Fibroblast of mammary gland (primary cell): ENCODE results near the gene KIF16B.
"Not testable (repeated sequence)": the region's sequence is repeated elsewhere in the genome, so short reads cannot be mapped to it uniquely, and the experiment has no call there.

Source experiments
- DNase-seq: peaks from one replicate; pipeline ENCODE4 v3.0.0-alpha.2; 2010; ENCODE audit warnings: low read depth
- H3K4me3 ChIP-seq: 2 replicates; pipeline ENCODE4 v1.5.1; 2011; ENCODE audit warnings: low read depth, mild to moderate bottlenecking, low read length, moderate library complexity; ENCODE audit not compliant: control insufficient read depth
- TF ChIP-seq, protein P1 (sequence below): conservative IDR thresholded peaks from 2 replicates; pipeline ENCODE4 v1.5.1; 2011; ENCODE audit warnings: low read depth, low read length, inconsistent platforms; ENCODE audit not compliant: control insufficient read depth, insufficient read depth

Gene KIF16B

DNA sequence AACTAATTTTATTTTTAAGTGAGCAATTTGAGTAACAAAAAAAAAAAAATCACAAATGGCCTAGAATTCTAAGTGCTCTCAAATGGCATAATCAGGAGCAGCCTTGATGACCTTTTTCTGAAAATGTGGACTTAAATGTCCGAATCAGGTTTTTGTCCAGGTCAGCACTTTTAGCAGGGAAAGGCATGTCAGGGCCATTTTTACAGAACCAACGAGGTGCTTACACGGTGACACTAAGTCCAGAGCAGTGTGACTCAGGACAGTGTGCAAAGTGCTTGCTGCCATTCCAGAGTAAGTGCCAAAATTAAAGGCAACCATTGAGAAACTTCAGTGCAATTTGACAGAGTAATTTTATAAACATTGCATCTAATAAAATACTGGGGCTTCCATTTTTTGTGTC is 127.8 kb downstream of the KIF16B start:
- no peak for DNase-seq
- TF ChIP-seq, protein P1, sequence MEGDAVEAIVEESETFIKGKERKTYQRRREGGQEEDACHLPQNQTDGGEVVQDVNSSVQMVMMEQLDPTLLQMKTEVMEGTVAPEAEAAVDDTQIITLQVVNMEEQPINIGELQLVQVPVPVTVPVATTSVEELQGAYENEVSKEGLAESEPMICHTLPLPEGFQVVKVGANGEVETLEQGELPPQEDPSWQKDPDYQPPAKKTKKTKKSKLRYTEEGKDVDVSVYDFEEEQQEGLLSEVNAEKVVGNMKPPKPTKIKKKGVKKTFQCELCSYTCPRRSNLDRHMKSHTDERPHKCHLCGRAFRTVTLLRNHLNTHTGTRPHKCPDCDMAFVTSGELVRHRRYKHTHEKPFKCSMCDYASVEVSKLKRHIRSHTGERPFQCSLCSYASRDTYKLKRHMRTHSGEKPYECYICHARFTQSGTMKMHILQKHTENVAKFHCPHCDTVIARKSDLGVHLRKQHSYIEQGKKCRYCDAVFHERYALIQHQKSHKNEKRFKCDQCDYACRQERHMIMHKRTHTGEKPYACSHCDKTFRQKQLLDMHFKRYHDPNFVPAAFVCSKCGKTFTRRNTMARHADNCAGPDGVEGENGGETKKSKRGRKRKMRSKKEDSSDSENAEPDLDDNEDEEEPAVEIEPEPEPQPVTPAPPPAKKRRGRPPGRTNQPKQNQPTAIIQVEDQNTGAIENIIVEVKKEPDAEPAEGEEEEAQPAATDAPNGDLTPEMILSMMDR: no peak
- no peak overlapping the region for H3K4me3 ChIP-seq

DNA sequence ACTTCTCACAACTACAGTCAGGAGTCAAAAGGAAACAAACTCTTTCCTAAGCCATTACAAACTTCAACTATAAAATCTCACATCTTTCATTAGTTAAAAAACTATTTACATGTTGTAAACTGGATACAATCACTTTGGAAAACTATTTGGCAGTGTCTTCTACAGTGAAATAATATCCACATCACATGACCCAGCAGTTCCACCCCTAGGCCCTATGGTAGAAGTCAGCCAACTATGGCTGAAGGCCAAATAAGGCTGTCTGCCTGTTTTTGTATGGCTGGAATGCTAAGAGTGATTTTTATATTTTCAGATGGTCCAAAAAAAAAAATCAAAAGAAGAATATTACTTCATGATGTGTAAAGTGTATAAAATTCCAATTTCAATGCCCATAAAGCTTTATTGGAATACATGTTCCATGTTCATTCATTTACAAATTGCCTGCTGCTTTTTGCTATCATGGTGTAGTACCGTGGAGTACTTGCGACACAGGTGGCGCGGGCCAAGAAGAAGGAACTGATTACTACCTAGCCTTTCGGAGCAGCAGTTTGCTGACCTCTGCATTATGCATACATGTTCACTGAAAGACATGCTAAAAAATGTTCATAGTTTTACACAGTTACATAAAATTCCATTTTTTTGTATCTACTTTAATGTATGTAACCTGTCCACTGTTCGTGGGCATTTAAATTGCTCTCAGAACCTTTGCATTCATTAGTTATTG is 129.0 kb downstream of the KIF16B start:
- DNase-seq: peak; percentile 41
- TF ChIP-seq, protein P1: no peak
- H3K4me3 ChIP-seq: no peak overlapping the region

DNA sequence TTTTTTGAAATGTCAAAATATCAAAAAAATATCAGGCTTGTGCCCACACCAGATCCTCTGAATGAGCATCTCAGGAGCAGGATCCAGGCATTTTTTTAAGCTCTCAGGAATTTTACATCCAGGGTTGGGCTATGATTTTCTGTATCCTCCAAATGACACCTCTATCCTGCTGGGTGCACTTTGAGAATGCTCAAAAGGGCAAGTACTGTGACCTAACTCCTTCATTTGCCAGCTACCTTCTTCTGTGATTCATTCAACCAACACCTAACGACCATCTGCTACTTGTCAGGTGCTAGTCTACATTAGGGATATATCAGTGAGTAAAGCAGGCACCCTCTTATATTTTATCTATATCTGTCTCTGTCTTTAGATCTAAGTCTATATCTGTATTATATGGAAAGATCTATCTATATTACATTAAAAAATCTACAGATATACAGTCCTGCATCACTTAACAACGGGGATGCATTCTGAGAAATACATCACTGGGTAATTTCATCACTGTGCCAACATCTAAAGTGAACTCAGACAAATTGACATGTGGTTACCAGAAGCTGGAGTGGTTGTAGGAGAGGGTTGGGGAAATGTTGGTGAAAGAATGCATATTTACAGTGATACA is 131.6 kb downstream of the KIF16B start:
- TF ChIP-seq, protein P1: no peak
- no peak overlapping the region for H3K4me3 ChIP-seq
- no peak for DNase-seq

DNA sequence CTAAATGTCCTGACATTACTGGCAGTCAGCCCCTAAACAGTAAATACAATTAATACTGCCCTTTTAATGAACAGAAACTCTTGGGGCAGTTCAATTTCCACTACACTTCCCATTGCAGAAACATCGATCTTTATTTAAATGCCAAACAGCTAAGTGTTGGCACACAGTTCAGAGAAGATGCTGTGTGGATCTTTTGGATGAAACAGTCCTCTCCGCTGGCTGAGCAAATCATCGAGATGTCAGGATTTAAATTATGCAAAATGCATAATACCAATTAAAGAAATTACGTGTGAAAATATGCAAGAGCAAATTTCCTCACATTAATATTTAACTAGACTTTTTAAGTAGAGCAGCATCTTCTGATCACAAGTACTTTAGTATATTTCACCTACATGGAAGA is 132.6 kb downstream of the KIF16B start:
- TF ChIP-seq, protein P1: no peak

DNA sequence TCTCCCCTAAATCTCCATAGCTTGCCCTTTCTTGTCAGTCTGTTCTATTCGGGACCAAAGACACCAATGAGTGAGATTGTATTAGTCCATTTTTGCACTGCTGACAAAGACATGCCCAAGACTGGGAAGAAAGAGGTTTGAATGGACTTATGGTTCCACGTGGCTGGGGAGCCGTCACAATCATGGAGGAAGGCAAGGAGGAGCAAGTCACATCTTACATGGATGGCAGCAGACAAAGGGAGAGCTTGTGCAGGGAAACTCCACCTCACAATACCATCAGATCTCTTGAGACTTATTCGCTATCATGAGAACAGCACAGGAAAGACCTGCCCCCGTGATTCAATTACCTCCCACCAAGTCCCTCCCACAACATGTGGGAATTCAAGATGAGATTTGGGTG is 133.7 kb downstream of the KIF16B start:
- DNase-seq, H3K4me3 ChIP-seq: not testable (repeated sequence)

More for the DNA sequence above, 132.6 kb downstream of the KIF16B start:
- DNase-seq: no peak
- H3K4me3 ChIP-seq: no peak overlapping the region

DNA sequence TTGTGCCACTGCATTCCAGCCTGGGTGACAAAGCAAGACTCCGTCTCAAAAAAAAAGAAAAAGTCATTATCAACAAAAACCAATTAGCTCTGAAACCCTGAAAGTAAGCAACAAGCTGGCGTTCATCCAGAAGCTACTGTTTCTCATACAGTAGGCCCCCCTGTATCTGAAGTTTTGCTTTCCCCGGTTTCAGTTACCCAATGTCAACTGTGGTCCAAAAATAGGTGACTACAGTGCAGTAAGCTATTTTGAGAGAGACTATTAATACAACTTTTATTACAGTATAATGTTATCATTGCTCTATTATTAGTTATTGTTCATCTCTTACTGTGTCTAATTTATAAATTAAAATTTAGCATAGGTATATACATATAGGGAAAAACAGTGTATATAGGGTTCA is 135.1 kb downstream of the KIF16B start:
- TF ChIP-seq, protein P1: no peak
- no peak overlapping the region for H3K4me3 ChIP-seq
- DNase-seq: no peak

DNA sequence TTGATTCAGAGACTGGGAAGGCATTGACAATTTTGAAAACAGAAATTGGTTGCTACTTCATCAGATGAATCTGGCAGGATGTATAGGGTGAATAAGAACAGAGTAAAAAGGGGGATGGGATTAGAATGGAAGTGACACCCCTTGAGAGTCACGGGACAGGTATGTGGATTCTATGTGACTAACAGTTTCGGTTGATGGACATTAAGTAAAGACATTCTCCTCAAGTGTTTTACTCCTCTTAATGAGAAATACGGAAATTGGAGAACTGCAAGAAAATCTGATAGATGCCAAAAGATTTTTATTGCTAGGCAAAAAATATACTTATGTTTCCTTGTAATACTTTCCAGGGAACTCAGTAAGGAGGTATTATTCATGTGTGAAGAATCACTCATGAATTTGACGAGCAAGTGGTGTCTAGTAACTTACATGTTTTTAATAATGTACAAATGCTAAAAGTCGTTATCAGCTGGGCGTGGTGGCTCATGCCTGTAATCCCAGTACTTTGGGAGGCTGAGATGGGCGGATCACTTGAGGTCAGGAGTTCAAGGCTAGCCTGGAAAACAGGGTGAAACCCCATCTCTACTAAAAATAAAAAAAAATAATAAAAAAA is 135.8 kb downstream of the KIF16B start:
- TF ChIP-seq, protein P1: no peak
- no peak for DNase-seq
- H3K4me3 ChIP-seq: no peak overlapping the region
